ENCODE results near the gene KICS2.

DNA sequence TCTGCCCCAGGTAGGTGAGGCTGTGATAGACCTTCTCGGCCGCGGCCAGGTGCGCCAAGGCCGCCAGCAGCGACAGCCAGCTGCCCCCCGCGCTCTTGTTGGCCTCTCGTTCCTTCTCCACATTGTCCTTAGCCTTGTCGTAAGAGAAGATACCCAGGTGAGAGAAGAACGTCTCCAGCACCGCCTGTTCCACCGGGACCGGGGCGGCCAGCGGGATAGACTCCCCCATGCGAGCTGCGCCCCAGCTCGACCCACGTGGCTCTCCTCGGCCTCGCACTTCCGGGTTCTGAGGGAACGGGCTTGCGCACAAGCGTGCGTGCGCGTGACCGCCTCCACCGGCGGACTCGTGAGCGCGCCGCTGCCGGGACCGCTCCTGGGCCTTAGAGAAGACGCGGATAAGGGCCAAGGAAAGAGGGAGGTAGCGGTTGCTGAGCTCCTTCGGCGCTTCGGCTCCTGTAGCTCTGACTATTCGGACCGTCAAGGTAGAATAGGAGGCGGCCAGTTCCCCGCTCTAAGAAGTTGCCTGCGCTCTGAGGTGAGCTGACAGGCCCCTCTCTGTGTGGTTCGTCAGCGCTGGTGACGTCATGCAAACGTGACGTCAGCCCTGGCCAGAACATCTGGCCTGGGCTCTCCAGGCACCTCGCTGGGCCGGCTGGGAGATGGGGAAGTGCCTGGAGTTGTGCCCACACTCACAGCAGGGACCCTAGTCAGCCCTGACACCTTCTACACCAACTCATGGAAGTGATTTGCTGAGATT, at the start of gene KICS2:
- TF ChIP-seq ATF3 (IDR thresholded peaks at IDR 0.05): peak; percentile 100
- TF ChIP-seq ATF3 (CRISPR knock-in tag; conservative IDR thresholded peaks at IDR 0.05): peak; percentile 79; the same call in 1 of the 2 replicates
- no peak for TF ChIP-seq HNRNPH1 (optimal IDR thresholded peaks at IDR 0.05; ENCODE audit: low read depth, low read length)
- TF ChIP-seq EZH2 (IDR thresholded peaks at IDR 0.05; ENCODE audit: borderline replicate concordance, low read depth, low read length): no peak
- TF ChIP-seq FOXK2 (conservative IDR thresholded peaks at IDR 0.05 in 1 of 2, IDR thresholded peaks at IDR 0.05 in 1 of 2; ENCODE audit: low read depth in 2 of 2): peak in 1 of 2 experiments; percentile 61; a peak in 2 of 4 replicates
- TF ChIP-seq POLR2AphosphoS5 (IDR thresholded peaks at IDR 0.05; ENCODE audit: control insufficient read depth, insufficient read depth, low read depth, low read length): peak; percentile 42; the same call in 1 of the 2 replicates

Measured in K562 (cell line).